Placental pericyte (primary cell): Measurements from ENCODE around the gene KCTD16. TPM values are rescaled to one million over a fixed set of nuclear protein-coding genes. Genes with fewer than 3 reads are reported as not detected.

ENCODE experiments used
- small RNA-seq: library from RNA; depleted of rRNA; stranded (forward); fragments of <200 nt; gene quantifications from one replicate; pipeline ENCODE3, GENCODE V24; 2012; ENCODE audit warnings: low replicate concordance
- total RNA-seq: library from RNA; depleted of rRNA; stranded (reverse); fragments of >200 nt; gene quantifications from 2 replicates; pipeline ENCODE4 v1.2.3, GENCODE V29; 2012

Gene KCTD16
- 1.1 and 3.7 TPM in 2 replicates for total RNA-seq

GRCh38 chr5:144170276-144171024 is at the start of gene KCTD16, which contains the start of gene YIPF5:
Gene KCTD16, plus strand, starts transcription at chr5:144170873.
Gene YIPF5, minus strand, starts transcription at chr5:144170659. Its CDS starts 704 bp downstream, at chr5:144169955.

Small RNA genes within 50 kb of the gene (small RNA-seq; reads per million reads assigned to genes)
- gene CKS1BP5 (not detected), gene RN7SL87P (not detected)

Other genes starting within 250 kb of the KCTD16 start
- 162 and 174 TPM in 2 replicates for gene YIPF5, start 214 bp upstream of the KCTD16 start, total RNA-seq